NCI-H146 treated with DMSO at 0.1 percent for 48 hours (cell line): ENCODE data around the gene HRAS.

Experiments used
- DNase-seq: peaks from one replicate; lab custom pipeline; 2025; ENCODE audit not compliant: unreplicated experiment; lab: John Stamatoyannopoulos, UW

HRAS gene

GRCh38 chr11:514606-515005 lies 20.8 kb downstream of the HRAS start:
- DNase-seq: no peak

- DNase-seq: no peak
These were observed 22.4 kb downstream of the HRAS start for GRCh38 chr11:512761-513595.

- DNase-seq: no peak
These were observed 26.4 kb downstream of the HRAS start for GRCh38 chr11:508956-509355.

- DNase-seq: no peak
These were observed 27.5 kb downstream of the HRAS start for GRCh38 chr11:507727-508515.

- peak; percentile 72 for DNase-seq
These were observed 28.2 kb downstream of the HRAS start, which contains the start of gene RNH1 for GRCh38 chr11:506995-507726. RNH1 (minus strand) TSS chr11:507242; CDS start chr11:502162, 5,080 bp downstream.

GRCh38 chr11:506238-506994 lies 29.0 kb downstream of the HRAS start:
- DNase-seq: peak; percentile 72

- no peak for DNase-seq
These were observed 30.4 kb downstream of the HRAS start for GRCh38 chr11:504994-505344.

GRCh38 chr11:504053-504993 lies 31.1 kb downstream of the HRAS start:
- no peak for DNase-seq

GRCh38 chr11:503179-503981 lies 32.0 kb downstream of the HRAS start:
- DNase-seq: no peak

GRCh38 chr11:502288-503178 lies 32.8 kb downstream of the HRAS start:
- no peak for DNase-seq

- no peak for DNase-seq
These were observed 33.6 kb downstream of the HRAS start for GRCh38 chr11:501683-502287.

GRCh38 chr11:501001-501682 lies 34.2 kb downstream of the HRAS start:
- DNase-seq: no peak

GRCh38 chr11:499201-500076 lies 35.9 kb downstream of the HRAS start:
- no peak for DNase-seq

GRCh38 chr11:498297-499181 lies 36.8 kb downstream of the HRAS start:
- DNase-seq: no peak
